ENCODE data around the gene HPSE2.

HPSE2 gene

DNA sequence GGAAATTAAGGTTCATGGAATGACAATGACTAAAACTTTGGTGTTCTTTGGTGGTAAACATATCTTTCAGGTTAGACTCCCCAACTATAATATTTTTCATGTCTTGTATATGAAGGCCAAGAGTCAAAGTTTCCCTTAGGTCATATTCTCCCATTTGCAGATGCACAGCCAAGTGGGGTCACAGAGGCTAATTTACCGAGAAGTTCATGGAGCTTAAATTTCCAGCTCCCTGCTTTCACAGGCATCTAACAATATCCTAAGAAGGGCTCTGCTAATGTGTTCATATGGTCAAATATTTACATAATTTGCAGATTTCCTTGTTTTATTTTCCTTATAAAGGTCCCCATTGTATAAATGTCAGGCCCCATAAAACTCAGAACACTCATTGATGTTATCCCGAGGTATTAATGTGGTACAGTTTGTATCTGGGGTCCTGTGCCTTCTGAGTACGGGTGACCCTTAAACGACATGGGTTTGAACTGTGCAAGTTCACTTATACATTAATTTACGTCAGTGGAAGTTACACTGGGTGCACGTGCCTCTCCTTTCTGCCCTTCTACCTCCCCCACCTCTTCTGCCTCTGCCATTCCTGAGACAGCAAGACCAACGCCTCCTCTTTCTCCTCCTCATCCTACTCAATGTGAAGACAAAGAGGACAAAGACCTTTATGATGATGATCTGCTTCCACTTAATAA lies 603.0 kb downstream of the HPSE2 start:
- no peak for DNase-seq (ENCODE audit: insufficient read length, low spot score)

DNA sequence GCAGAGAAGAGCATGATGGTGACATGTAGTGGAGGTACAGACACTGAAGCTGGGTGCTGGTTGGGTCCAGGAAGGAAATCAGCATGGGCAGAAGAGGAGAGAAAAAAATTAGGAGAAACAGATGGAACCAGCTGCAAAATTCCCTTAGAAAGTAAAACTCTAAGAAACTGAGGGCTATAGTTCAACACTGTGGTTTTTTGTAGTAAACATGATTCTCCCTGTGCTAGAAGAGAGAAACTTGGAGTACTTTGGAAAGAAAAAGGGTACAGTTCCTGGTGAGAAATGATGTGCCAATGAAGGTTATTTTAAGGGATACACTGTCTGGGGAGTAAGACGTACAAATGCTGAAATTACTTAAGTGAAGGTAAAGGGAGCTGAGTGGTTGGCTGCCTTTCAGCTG lies 607.4 kb downstream of the HPSE2 start:
- FAIRE-seq (no peak), DNase-seq (ENCODE audit: insufficient read length, low spot score) (no peak)

More for the DNA sequence above, 603.0 kb downstream of the HPSE2 start:
- no peak for FAIRE-seq

DNA sequence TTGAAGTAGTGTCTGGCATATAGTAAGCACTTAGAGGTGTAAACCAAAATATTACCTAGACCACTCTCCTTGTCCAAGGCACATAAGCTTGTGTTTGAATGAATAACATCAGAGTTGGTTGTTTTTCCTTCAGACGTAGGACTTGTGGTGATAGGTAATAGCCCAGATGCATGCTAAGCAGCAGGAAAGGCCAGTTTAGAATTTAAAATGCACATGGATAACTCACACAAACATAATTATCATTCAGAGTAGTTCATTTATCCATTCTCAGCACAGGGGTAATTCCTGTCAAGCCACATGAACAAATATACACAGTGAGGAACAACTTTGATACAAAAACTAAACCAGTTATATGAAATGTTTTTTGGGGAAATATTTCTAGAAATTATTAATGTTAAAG lies 607.9 kb downstream of the HPSE2 start:
- no peak for FAIRE-seq
- DNase-seq (ENCODE audit: insufficient read length, low spot score), result no peak

DNA sequence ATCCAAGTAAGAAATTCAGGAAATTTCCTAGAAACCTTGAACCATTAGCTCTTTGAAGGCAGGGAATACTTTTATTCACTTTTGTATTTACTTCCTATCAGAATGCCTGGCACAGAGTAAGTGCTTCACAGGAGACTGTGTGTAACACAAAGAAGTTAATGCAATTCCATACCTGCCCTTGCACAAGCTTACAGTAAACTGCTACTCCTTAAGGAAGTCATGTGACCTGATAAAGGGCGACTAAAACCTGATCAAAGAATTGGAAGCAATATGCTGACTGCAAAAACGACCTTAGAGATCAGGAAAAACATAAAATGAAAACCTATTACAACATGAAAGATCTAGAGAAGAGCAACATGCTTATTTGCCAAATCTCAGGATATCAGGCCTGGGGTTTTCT lies 610.7 kb downstream of the HPSE2 start:
- no peak for DNase-seq (ENCODE audit: insufficient read length, low spot score)
- no peak for FAIRE-seq

DNA sequence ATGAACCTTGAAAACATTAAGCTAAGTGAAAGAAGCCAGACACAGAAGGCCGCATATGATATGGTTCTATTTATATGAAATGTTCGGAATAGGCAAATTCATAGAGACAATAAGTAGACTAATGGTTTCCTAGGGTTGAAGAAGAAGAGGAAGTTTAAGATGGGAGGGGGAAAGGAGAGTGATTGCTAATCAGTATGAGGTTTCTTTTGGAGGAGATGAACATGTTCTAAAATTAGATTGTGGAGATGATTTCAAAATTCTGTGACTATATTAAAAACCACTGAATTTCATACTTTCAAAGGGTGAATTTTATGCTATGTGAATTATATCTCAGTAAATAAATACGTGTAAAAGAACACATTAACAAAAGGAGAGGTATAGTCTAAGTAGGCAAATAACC lies 612.5 kb downstream of the HPSE2 start:
- FAIRE-seq, result no peak
- DNase-seq (ENCODE audit: insufficient read length, low spot score), result no peak

DNA sequence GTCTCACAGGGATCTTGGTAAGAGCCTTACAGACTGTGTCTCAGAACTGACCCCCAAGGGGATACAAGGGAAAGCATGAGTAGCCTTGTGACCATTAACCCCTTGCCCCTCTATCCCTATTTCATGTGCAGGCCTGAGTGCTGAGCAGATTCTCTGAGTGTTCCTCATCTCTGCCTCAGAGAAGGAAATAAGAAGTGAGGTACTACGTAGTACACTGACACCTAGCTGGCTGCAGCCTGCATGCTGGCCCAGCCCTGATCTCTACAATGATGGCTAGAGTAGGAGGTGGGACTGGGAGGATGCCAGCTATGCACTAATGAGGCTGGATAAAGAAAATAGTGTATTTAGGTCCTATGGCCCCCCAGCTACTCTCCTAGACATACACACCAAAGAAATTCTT lies 614.0 kb downstream of the HPSE2 start:
- DNase-seq (ENCODE audit: insufficient read length, low spot score) (no peak), FAIRE-seq (no peak)

DNA sequence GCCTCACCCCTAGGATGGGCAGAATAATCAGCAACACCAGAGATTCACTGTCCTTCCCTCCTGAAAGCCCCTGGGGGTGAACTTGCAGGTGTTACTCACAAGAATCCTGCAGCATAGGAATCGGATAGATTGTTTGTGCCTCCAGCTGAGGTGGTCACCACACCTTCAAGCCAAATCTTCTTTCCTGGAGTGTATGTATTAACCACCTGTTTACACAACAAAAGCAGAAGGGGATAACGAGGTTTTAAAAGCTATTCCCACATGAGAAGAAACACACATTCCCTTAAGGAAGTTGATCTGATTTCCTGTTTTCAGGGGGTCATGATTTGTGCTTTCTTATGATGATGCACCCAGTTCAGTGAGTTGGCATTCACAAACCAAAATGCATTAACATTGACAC lies 615.1 kb downstream of the HPSE2 start:
- DNase-seq (ENCODE audit: insufficient read length, low spot score) (no peak), FAIRE-seq (no peak)

DNA sequence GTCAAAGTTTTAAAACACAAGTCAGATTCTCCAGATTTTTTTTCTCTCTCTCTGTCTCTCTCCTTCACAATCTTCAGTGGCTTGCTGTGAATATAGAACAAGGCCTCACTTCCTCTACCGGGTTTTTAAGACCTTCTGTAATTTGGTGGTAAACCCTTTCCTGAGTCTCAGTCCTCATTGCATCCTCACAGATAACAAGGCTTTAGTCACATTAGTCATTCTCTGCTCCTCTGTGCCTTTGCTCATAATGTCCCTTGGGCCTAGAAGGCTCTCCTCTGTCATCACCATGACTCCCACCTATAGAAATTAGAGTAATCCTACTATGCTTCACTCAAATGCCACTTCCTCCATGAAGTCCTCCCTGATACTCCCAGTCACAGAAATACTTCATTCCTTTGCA lies 616.2 kb downstream of the HPSE2 start:
- DNase-seq (ENCODE audit: insufficient read length, low spot score) (no peak), FAIRE-seq (no peak)

DNA sequence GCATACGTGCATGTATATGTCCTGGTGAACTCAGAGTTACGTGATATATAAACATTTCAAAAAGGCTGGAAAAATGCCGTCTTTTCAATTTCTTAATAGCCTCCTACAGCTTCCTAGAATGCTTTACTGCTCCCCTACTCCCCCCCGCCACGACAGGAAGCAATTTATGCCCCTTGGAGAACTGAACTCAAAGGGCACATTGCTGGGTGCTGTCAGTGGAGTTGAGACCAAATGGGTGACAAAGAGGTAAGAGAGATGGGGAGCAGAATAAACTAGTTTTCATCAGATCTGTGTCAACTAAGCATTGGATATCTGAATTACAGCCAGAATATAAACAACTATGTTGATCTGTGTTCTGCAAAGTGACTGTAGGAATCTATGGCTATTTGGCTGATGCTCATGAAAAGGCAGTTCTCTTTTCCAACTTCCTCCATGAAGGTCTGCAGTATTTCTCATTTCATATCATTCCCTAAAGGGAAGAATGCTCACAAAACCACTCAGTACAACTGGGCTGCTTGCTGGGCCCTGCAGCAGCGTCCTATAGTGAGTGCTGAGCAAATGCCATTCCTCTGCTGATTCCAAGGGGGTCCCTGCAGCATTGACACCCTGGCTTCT lies 617.6 kb downstream of the HPSE2 start:
- no peak for FAIRE-seq

DNA sequence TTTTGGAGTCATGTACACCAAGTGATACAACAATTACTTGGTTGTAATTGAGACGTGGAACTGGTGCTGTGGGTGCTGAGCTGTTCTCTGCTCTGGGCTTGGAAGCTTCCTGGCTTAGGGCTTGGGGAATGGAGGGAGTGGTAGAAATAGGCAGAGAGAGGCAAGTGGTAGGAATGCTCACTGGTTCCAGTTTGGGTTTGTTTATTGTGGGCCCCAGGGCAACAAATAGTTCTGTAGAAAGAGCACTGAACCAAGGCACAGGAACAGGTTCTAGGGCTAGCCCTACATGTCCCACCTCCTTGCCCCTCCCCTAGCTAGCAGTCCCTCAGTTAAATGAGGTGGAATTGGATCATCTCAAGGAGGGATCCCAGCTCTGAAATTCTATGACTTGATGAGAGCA lies 622.2 kb downstream of the HPSE2 start:
- no peak for DNase-seq (ENCODE audit: insufficient read length, low spot score)
- no peak for FAIRE-seq

More for the DNA sequence above, 617.6 kb downstream of the HPSE2 start:
- DNase-seq (ENCODE audit: insufficient read length, low spot score), result no peak

DNA sequence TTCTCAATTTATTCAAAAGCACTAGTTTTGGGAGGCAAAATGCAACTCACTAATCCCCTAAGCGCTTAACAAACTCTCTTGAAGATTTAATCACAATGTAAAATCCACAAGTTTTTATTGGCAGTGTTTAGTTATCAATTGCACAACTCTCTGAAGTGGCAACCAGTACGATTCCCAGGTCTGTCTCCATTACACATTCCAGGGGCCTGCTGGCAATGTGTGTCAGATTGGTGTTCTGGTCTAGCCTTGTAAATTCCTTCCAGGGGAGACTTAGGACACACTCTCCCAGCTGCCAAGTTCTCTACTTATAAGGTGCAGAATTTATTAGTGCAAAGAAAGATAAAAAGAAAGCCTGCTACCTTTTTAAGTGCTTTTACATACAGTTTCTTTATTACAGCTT lies 624.2 kb downstream of the HPSE2 start:
- no peak for FAIRE-seq
- no peak for DNase-seq (ENCODE audit: insufficient read length, low spot score)

DNA sequence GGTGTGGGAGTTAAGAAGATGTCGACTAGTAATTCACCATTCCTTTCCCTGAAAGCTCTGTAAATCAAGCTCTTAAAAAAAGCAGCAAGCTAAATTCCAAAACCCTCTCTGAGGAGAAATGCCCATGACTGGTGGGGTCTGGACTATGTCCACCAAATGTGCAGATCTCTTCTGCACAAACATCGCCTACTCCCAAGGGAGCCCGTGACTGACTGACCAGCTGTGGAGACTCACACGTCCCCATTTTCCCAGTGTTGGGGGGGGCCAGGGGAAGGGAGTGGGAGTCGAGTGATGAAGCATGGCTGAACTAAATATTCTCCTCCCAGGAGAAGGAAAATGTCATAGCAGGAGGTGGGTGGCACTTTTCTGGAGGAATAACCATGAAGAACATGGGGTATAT lies 624.8 kb downstream of the HPSE2 start:
- FAIRE-seq (no peak), DNase-seq (ENCODE audit: insufficient read length, low spot score) (no peak)

DNA sequence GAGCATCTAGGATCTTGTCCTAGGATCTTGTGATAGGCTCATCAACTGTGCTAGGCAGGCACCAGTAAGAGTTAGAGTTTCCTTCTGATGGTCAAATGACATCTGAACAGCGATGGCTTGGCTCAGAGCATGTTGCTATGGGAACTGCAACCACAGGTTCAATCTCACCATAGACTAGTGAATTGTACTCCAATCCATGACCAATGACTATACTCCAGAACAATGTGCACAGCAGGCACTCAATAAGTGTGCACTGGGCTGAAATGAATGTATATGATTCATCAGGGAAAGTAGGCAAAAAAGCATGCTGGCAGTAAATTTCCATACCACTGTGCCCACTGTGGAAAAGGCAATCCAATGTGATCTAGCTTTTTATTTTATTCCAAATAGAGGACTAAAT lies 625.4 kb downstream of the HPSE2 start:
- DNase-seq (ENCODE audit: insufficient read length, low spot score), result no peak

DNA sequence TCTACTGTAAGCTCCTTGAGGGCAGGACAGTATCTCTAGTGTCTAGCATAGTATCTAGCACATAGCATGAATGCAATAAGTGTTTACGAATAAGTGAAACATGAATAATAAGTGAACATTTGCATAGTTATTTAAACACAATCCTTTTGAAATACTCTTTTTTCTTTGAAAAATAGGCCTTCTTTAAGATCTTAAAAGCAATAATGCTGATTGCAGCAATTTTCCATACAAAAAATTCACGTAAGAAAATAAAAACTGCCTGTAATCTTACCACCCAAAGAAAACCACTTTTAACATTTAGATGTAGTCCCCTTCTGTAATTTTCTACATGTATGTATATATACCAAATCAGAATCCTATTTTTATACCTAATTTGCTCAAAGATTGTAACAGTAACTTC lies 626.4 kb downstream of the HPSE2 start:
- DNase-seq (ENCODE audit: insufficient read length, low spot score), result no peak
- no peak for FAIRE-seq

More for the DNA sequence above, 625.4 kb downstream of the HPSE2 start:
- no peak for FAIRE-seq

DNA sequence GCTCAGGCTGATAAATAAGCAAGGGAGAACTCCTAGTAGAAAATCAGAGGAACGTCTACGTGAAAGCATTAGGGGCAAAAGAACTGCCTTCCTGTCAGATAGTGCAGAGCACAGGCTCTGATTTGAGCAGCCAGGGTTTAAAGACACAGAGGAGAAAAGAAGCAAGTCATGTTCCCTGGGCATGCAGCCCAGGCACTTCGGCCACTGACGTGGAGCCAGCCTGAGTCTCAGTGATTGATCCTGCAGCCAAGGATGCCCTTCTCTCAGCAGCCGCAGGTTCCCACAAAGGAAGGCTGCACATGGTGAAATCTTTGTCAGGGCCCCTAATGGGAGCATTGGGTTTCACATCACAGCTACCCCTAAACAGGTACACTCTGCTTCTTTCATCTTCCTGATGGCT lies 627.2 kb downstream of the HPSE2 start:
- no peak for FAIRE-seq
- no peak for DNase-seq (ENCODE audit: insufficient read length, low spot score)

DNA sequence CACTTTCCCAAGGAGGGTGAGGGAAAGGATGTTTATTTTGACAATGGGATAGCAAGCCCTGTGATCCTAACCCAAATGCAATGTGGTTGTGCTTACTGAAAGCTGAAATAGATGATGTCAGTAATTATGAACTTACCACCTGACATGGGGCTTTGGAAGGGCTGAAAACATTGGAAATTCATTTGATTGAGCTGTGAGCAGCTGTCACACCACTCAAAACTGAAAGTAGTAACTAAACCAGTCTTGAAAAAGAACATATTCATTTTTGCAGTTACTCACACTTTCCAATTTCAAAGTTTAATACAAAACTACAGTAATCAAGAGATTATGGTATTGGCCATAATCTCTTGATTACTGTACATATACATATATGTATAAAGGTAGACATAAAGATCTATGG lies 633.4 kb downstream of the HPSE2 start:
- no peak for DNase-seq (ENCODE audit: insufficient read length, low spot score)
- FAIRE-seq, result no peak

DNA sequence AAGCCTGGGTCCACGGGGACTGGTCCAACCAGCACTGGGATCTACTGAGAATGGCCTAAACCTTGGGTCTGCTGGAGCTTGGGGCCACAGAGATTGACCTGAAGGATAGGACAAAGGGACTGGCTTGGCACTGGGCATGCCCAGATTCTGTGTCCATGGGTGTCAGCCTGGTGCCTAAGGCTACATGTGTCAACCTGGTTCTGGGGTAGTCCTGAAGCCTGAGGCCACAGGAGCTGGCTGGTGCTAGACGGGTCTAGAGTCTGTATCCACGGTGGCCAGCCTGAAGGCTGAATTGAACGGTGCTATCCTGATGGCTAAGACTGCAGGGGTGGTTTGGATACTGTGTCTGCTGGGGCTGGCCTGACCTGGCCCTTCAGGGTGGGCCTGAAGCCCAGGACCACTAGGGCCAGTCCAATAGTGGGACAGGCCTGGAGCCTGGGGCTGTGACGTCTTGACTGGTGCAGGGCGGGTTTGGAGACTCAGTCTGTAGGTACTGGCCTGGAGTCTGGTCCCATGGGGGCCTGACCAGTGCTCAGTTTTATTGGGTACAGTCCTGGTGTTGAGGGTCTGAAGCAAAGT lies 636.5 kb downstream of the HPSE2 start:
- no peak for FAIRE-seq
- DNase-seq (ENCODE audit: insufficient read length, low spot score), result no peak

DNA sequence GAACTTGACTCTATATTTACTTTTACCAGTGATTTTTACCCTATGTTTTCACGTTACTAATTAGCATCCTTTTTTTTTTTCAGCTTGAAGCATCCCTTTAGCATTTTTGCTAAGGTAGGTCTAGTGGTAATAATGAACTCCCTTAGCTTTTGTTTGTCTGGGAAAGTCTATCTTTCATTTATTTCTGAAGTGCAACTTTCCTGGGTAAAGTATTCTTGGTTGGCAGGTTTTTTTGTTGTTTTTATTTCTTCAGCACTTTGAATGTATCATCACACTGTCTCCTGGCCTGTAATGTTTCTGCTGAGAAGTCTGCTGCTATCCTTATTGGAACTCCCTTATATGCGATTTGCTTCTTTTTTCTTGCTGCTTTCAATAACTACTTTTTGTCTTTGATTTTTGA lies 639.2 kb downstream of the HPSE2 start:
- no peak for FAIRE-seq
- DNase-seq (ENCODE audit: insufficient read length, low spot score), result no peak

DNA sequence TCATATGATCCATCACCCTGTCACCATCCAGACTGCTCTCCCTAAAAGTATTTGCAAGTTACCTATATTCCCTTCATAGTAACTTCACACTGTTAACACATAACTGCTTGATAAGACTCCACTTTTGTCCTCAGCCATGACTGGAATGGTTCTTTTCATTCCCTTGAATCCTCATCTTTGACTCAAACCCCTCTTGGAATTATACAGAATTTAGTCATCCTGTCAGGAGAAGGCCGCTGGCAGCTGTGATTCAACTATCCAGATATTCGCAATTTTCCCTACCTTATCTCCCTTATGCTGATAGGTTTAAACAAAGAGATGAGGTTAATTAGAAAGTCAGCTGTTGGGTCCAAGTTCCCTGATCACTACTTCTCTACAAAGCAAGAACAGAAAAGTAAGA lies 646.0 kb downstream of the HPSE2 start:
- DNase-seq (ENCODE audit: insufficient read length, low spot score) (no peak), FAIRE-seq (no peak)

DNA sequence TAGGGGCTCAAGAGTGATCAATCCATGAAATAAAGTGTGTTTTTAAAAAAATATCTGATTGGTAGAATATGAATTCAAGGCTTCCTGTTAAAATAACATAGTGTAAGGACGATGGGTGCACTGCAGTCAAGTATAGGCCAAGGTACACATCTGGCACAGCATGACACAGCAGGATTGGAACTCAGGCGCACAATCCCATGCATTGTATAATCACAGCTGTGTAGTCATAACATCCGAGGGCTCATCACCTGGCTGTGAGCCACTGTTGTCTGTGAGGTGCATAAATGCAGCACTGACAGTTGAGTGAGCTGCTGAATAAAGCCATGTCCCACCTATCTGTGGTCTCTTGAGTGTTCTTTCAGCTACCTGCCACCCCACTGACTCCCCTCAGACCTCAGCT lies 646.6 kb downstream of the HPSE2 start:
- no peak for FAIRE-seq

DNA sequence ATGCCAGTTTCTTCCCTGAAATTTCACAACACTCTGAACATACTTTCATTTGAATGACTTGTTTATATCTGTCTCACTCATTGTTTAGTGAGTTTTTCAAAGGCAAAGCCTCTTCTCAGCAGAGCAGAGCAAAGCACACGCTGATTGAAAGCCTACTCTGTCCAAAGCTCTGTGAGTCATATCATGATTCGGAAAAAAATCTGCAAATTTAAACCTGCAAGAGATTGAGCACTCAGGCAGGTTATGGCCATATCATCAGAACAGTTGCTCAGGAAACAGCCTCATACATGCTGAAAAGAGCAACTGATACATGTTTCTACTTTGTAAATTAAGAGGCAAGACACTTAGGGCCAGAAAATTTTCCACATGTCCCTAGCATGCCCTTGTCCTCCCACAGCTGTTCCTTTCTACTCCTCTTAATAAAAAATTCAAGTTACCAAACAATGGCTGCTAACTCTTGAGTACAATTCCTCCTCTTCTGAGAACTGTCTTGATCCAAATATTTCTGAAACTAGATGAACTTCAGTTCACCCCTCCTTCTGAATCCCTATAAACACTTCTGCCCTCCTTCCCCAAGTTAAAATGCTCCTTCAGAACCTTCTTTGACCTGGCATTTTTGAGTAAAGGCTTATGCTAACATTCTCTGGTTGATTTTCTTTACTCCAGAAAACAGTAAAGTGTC lies 648.4 kb downstream of the HPSE2 start:
- FAIRE-seq (no peak), DNase-seq (ENCODE audit: insufficient read length, low spot score) (no peak)

More for the DNA sequence above, 646.6 kb downstream of the HPSE2 start:
- DNase-seq (ENCODE audit: insufficient read length, low spot score), result no peak

DNA sequence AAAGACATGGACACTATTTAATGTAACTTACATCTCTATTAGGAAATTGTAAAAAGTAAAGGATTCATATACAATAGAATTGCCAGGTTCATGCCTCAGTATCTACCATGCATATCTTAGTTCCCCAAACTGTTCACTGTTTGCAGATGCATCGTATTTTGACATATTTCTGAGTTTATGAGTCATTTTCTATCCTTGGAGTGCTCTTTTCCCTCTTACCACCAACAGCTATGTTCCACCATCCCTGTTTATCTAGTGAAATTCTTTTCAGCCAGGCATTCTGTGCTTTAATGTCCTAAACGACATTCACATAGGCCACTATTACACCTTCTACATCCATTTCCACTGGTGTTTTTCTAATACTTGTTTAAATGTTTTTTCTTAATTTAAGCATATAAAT lies 649.6 kb downstream of the HPSE2 start:
- FAIRE-seq, result no peak
- no peak for DNase-seq (ENCODE audit: insufficient read length, low spot score)
